ENCODE results near the gene STIM2.

DNA sequence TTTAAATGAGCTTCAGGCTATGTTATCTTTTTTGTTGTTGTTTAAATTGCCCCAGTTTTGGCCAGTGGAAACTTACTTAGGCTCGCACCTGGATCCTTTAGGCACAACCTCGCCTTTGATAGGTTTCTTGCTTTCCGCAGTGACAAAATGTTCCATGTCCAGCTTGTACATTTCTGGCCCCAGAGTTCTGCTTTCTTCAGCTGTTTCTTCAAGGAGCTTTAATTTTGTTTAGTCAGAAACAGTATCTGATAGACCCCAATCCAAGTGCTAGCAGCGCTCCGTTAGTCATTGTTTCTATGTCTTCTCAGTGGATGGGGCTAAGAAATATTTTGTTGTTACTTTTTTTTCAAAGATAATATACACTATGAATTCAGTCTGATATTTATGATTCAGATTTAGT is 82.8 kb downstream of the STIM2 start:
- TF ChIP-seq, protein P1, sequence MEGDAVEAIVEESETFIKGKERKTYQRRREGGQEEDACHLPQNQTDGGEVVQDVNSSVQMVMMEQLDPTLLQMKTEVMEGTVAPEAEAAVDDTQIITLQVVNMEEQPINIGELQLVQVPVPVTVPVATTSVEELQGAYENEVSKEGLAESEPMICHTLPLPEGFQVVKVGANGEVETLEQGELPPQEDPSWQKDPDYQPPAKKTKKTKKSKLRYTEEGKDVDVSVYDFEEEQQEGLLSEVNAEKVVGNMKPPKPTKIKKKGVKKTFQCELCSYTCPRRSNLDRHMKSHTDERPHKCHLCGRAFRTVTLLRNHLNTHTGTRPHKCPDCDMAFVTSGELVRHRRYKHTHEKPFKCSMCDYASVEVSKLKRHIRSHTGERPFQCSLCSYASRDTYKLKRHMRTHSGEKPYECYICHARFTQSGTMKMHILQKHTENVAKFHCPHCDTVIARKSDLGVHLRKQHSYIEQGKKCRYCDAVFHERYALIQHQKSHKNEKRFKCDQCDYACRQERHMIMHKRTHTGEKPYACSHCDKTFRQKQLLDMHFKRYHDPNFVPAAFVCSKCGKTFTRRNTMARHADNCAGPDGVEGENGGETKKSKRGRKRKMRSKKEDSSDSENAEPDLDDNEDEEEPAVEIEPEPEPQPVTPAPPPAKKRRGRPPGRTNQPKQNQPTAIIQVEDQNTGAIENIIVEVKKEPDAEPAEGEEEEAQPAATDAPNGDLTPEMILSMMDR (IDR thresholded peaks at IDR 0.05): no peak
- TF ChIP-seq EZH2 (IDR thresholded peaks at IDR 0.05; ENCODE audit: borderline replicate concordance, insufficient read depth, low read depth, low read length, poor library complexity, severe bottlenecking): no peak

Data from B cell (primary cell).